ENCODE measurements around the gene PTPN4.

The PTPN4 gene

DNA sequence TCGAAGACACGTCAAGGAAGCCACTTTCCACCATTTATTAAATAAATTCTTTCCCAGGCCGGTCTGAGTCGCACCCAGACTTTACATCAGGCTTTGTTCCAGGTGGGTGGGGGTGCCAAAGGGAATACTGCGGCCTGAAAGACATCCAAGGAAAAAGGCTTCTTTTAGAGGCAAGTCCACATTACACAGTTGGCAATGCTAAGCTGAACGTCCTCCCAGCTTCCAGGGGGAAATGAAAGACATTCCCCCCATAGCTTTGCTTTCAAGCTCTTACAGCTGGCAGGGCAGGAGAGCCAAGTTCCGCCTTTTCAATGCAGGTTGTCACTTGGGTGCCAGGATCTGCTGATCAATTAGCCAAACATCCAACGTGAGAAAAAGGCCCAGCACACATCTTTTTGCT is 36.5 kb upstream of the PTPN4 start:
- no peak for DNase-seq (ENCODE audit: low spot score)
- in situ Hi-C loops (cut with MboI; ENCODE audit: low pct_unique_long_range_greater_than_20kb, low sequenced_read_pairs, unreplicated experiment): no loop called here
- TF ChIP-seq, protein P1, sequence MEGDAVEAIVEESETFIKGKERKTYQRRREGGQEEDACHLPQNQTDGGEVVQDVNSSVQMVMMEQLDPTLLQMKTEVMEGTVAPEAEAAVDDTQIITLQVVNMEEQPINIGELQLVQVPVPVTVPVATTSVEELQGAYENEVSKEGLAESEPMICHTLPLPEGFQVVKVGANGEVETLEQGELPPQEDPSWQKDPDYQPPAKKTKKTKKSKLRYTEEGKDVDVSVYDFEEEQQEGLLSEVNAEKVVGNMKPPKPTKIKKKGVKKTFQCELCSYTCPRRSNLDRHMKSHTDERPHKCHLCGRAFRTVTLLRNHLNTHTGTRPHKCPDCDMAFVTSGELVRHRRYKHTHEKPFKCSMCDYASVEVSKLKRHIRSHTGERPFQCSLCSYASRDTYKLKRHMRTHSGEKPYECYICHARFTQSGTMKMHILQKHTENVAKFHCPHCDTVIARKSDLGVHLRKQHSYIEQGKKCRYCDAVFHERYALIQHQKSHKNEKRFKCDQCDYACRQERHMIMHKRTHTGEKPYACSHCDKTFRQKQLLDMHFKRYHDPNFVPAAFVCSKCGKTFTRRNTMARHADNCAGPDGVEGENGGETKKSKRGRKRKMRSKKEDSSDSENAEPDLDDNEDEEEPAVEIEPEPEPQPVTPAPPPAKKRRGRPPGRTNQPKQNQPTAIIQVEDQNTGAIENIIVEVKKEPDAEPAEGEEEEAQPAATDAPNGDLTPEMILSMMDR (IDR thresholded peaks at IDR 0.05; ENCODE audit: extremely low read depth, insufficient read depth, missing control alignments): no peak

GRCh38 chr2:119723784-119724467 is 35.8 kb upstream of the PTPN4 start:
- in situ Hi-C loops (cut with MboI; ENCODE audit: low pct_unique_long_range_greater_than_20kb, low sequenced_read_pairs, unreplicated experiment): no loop called here
- TF ChIP-seq, protein P1 (IDR thresholded peaks at IDR 0.05; ENCODE audit: extremely low read depth, insufficient read depth, missing control alignments): no peak
- DNase-seq (ENCODE audit: low spot score): no peak

- in situ Hi-C loops (cut with MboI; ENCODE audit: low pct_unique_long_range_greater_than_20kb, low sequenced_read_pairs, unreplicated experiment): no loop called here
- TF ChIP-seq, protein P1 (IDR thresholded peaks at IDR 0.05; ENCODE audit: extremely low read depth, insufficient read depth, missing control alignments): no peak
- no peak for DNase-seq (ENCODE audit: low spot score)
Observed at GRCh38 chr2:119724656-119725485, 34.9 kb upstream of the PTPN4 start.

DNA sequence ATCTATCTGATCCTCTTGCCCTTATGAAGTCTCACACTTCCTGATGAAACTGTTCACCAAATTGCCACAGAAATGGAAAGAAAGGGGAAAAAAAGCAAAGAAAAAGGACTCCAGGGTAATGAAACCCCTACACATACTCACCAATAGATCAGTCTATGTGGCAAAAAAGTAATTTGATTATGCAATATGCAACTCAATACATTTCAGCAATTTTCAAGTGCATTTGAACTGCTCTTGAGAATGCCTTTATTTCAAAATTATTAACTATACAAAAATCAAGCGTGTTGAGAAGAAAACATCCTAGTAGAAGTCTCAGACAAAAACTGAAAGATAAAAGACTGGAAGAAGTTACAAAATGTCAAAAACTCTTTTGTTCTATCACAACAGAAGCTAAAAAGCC is 32.2 kb upstream of the PTPN4 start:
- in situ Hi-C loops (cut with MboI; ENCODE audit: low pct_unique_long_range_greater_than_20kb, low sequenced_read_pairs, unreplicated experiment): no loop called here
- TF ChIP-seq, protein P1 (IDR thresholded peaks at IDR 0.05; ENCODE audit: extremely low read depth, insufficient read depth, missing control alignments): no peak
- DNase-seq (ENCODE audit: low spot score): no peak

DNA sequence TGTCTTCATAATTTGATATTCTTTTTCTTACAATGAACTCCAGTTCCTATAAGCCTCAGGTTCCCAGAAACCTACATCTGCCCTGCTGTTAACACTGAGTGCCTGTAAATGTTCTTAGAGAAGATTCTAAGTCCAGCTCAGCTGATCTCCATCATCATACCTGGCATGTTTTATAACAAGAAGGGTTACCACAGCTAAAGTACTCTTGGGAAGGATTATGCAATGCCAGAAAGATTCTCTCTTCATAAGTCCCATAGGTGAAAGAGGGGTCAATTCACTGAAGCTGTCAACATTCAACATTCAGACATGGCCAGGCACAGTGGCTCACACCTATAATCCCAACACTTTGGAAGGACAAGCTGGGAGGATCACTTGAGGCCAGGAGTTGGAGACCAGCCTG is 31.3 kb upstream of the PTPN4 start:
- DNase-seq (ENCODE audit: low spot score): no peak
- TF ChIP-seq, protein P1 (IDR thresholded peaks at IDR 0.05; ENCODE audit: extremely low read depth, insufficient read depth, missing control alignments): no peak
- in situ Hi-C loops (cut with MboI; ENCODE audit: low pct_unique_long_range_greater_than_20kb, low sequenced_read_pairs, unreplicated experiment): no loop called here

DNA sequence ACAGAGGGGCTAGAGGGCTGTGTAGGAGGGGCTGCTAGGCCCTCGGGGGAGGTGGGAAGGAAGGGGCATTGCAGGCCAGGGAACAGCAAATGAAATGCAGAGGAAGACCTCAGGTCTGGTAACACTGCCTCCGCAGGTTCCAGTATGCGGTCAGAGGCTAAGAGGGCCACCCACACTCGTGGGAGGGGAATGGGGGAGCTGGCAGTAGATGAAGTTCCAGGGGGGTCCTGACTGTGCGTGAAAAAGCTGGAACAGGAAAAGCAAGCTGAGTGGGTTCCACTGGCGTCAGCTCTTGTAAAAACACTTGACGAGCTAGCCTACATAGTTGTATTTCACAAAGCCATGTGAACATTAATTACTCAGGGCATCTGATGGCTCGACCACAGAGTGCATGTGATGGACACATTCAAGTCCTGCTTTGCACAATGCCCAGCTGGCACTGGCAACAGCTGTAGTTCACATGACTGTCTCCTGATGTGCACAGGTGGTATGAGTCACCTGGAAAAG is 29.0 kb upstream of the PTPN4 start:
- no peak for DNase-seq (ENCODE audit: low spot score)
- in situ Hi-C loops (cut with MboI; ENCODE audit: low pct_unique_long_range_greater_than_20kb, low sequenced_read_pairs, unreplicated experiment): no loop called here
- TF ChIP-seq, protein P1 (IDR thresholded peaks at IDR 0.05; ENCODE audit: extremely low read depth, insufficient read depth, missing control alignments): no peak

Measured in GM13977 (cell line).